Stimulated activated CD4-positive, alpha-beta T cell treated with anti-CD3 and anti-CD28 coated beads, Interleukin-4, amount 100 ng/mL, for 24 hours (primary cell): ENCODE measurements around the gene GID8.

Experiments used
- DNase-seq: peaks from one replicate; pipeline ENCODE4 v3.0.0-alpha.2; 2020

The GID8 gene

DNA sequence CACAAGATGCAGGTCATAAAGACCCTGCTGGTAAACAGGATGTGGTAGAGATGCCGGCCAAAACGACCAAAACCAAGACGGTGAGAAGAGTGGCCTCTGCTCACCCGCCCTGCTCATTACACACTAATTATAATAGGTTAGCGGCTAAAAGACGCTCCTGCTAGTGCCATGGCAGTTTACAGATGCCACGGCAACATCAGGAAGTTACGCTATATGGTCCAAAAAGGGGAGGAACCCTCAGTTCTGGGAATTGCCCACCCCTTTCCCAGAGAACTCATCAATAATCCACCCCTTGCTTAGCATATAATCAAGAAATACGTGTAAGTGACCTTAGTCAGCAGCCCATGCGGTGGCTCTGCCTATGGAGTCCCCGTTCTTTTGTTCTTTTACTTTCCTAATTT, 51.3 kb downstream of the GID8 start:
- peak; percentile 12 for DNase-seq

DNA sequence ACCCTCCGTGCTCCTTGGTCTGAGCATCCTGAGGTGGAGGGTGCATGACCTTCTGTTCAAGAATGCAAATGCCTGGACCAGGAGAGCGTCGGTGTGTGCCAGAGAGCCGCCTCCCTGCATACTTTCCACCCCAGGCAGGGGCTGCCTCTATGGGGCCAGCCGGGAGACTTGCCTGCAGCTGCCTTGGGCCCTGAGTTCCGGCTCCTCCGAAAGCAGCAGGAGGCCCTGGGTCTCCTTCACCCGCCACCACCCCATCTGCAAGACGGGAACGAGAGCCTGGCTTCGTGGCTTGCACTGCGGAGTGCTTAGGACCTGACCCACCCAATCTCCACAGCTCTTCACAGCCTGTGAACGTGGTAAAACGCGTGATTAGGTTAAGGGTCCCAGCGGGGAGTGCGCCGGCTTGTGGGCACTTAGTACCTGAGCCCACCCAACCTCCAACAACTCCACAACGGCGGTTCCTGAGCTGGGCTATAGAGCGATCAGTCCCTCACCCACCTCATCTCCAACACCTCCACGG, 52.4 kb downstream of the GID8 start:
- no peak for DNase-seq

DNA sequence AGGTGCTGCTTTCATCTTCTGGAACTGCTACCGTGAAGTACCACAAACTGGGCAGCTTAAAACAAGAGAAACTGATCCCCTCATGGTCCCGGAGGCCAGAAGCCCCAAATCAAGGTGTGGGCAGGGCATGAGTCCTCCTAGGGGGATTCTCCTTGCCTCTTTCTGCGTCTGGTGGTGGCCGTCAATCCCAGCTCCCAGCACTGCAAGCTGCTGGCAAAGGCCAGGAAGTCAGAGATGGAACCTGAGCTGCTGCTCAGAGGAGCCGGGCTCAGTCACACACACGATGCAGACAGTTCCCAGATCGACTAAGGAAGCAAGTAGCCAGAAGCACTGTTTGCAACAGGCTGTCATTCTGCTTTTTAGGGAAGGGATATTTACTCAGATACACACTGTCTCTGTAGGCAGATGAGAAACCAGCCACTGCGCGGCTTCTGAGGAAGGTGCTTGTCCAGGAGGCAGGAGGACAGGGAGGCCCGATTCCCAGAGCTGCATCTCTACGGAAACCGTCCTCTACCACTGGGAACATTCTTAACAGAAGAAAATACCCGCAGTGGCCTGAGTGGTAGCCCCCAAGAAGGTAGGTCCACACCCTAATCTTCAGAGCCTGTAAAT, 53.4 kb downstream of the GID8 start:
- no peak for DNase-seq

DNA sequence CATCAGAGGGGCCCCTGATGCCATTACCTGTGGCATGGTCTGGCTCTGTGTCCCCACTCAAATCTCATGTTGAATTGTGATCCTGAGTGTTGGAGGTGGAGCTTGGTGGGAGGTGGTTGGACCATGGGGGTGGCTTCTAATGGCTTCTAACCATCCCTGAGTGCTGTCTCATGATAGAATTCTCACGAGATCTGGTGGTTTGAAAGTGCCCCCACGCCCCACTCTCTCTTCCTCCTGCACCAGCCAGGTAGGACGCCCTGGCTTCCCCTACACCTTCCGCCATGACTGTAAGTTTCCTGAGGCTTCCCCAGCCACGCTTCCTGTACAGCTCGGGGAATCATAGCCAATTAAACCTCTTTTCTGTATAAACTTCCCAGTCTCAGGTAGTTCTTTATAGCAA, 53.9 kb downstream of the GID8 start:
- no peak for DNase-seq

DNA sequence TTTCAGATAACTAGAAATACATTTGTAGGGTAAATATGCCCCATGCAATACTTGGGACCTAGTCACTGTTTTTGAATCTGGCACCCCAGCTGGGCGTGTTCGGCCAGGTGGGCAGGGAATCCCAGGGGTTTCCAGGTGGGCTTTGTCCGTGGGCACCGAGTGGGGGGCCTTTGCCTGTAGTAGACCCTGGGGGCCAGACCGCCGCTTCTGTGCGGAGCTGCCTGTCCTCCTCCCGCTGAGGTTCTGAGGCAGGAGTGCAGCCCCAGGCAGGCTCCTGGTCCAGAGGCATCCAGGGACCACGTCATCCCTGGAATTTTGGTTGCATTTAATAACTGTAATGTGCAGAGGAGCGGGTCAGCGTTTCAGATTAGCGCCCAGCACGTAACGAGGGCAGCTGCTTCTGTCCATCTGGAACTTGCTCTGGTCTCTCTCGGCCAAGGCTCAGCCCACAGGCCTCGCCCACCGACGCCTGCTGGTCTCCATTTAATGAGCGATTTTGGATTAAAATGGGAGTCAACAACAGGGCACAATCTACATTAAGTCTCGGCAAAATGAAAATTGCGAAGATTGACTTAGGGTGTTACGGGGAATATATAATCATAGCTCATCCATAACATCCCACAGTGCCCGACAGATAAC, 56.0 kb downstream of the GID8 start:
- DNase-seq: no peak

DNA sequence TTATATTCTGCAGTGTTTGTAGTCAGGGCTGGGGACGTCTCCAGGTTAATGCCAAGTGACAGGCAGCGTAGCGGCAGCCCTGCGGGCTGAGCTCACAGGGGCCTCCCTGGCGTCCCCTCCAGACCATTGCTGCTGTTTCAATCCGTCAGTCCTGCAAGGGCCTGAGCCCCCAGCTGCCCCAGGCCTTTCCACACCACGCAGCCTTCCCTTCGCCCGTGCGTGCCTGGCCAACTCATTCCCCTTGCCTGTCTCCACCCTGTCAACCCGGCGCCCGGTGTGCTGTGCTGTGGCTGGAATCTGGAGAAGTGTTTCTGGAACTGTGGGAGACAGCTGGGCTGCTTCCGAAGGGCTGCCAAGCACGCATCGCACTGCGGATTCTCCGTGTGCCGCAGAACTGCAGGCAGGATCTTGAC, 56.9 kb downstream of the GID8 start:
- no peak for DNase-seq

DNA sequence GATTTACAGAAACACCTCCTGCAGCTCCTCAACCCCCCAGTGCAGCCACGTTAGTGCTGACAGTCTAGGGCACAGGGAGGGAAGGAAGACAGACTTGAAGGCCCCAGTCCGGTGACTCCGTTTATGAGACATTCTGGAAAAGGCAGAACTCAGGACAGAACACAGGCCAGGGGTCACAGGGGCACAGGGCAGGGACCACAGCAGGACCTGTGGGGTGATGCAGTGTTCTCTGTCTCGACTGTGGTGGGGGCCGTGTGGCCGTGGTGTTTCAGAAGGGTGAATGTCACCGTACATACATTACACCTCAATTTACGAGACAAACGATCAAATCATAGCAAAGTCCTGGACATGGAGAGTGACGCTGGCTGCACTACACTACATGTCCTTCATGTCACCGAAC, 57.5 kb downstream of the GID8 start:
- DNase-seq: no peak

DNA sequence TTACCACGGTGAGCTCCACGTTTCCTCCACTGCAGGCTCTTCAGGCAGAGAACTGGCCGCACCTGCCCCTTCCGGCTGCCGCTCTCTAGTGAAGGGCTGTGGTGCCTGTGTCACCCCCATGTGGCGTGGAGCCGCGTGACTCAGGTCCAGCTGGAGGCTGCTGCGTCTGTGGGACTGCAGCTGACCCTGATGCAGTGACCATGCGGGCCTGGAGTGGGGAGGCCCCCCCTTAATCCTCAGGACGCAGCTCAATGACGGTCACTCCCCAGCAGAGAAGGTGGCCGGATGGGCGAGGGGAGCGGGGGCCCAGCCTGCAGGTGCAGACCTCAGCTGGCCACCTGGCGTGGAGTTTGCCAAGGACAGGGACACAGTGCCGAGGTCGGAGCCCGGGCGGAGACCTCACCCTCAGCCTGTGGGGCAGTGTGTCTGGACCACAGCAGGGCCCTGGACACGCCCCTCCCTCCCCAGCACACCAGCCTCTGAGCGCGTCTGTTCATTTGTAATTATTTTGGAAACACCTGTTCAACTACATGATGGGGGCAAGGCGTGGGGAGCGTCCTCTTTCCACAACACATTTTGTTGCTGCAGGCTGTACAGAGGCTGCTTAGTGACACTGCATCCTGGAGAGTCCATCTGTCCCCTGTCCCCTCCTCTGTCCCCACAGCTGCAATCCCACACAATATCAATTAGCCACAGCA, 58.1 kb downstream of the GID8 start:
- DNase-seq: no peak

DNA sequence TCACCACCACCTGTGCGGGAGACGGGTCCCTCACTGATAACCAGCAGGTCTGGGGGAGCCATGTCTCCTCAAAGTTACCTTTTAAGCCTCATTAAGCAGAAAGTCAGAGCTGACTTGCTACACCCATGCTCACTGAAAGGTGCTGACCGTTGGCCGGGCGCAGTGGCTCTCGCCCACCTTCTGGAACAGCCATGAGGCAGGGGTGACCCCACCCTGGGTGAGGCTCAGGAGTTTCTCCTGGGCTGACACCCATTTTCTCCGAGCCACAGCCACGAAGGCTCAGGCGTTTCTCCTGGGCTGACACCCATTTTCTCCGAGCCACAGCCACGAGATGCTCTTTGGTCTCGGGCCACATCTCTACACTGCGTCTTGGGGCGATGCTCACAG, 58.6 kb downstream of the GID8 start:
- DNase-seq: no peak

DNA sequence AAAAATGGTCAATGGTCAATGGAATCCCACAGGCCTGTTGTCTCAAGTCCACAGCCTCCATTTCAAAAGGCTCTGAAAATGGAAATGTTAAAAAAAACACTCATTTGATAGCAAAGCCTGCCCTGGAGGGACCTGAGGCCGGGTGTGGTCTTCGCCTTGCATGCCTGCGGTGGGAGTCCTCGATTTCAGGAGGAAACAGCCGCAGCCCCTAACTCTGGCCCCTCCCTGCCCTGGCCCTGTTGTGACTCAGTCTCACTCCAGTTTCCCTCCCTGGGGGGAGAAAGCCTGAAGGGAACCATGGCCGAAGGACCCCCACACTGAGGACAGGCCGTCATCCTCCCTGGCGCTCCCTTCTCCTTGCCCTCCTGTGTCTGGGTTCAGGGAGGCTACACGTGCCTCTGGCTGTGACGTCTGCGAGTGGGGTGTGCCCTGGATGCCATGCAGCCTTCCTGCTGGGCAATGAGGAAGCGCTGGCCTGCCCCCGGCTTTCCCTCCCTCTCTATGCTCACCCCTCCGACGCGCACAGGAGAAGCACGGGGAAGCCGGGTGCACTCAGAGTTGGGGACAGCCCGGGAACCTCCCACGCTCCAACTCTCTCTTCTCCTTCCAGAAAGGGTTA, 59.6 kb downstream of the GID8 start:
- DNase-seq: no peak
